HCT116 (cell line): ENCODE results near the gene ZNF30. TPM values are rescaled to one million over a fixed set of nuclear protein-coding genes. Genes with fewer than 3 reads are reported as not detected.

Experiments
- ATAC-seq: fragments of 200-7000 bp; cut with Tn5 transposase; 2 replicates; pipeline ENCODE4 v1.9.1; 2020; ENCODE audit warnings: mild to moderate bottlenecking, moderate library complexity
- BruUV-seq: library from RNA; stranded (reverse); fragments of 400-500 nt; replicated peaks from 2 replicates; lab custom pipeline; 2021; lab: Mats Ljungman, UMichigan
- CTCF ChIA-PET: fragments of 300-600 bp; sonication (Branson Sonifier 250); formaldehyde crosslinking; loops from one replicate; lab custom pipeline; 2021; ENCODE audit warnings: antibody characterized with exemption; lab: Charles Lee
- POLR2A ChIA-PET: fragments of 300-600, 350-600 bp; sonication (Branson Sonifier 250); formaldehyde crosslinking; loops from one replicate; lab custom pipeline; 2021; ENCODE audit warnings: antibody characterized with exemption; lab: Charles Lee
- RAD21 ChIA-PET, 2 experiments: fragments of 300-600 bp; sonication (Branson Sonifier 250); formaldehyde crosslinking; loops; one replicate each; lab custom pipeline; 2023; ENCODE audit warnings: low total read pairs in 2 of 2; ENCODE audit not compliant: uncharacterized antibody in 2 of 2, unreplicated experiment in 2 of 2, low non-redundant PET in 1 of 2; lab: Charles Lee
- DNase-seq: peaks from one replicate; pipeline ENCODE4 v3.0.0-alpha.2; 2010; ENCODE audit warnings: low read depth, low spot score
- H2AFZ ChIP-seq: fragments of 200-600 bp; shearing (Covaris generic), sonication (generic); 2 replicates; pipeline ENCODE4 v1.6.1; 2017; ENCODE audit warnings: low read depth, mixed run types, mixed read lengths, antibody characterized with exemption, low read length; ENCODE audit not compliant: poor library complexity, severe bottlenecking
- H3K27ac ChIP-seq: 2 replicates; pipeline ENCODE4 v1.5.1; 2012; ENCODE audit warnings: low read depth, low read length
- H3K27me3 ChIP-seq: fragments of 200-600 bp; sonication (generic); 2 replicates; pipeline ENCODE4 v1.6.1; 2016; ENCODE audit warnings: mixed run types, low read length, mixed read lengths; ENCODE audit not compliant: insufficient read depth
- H3K36me3 ChIP-seq, 2 experiments: fragments of 200-500 bp in 1 of 2; fragments of 200-600 bp in 1 of 2; sonication (Bioruptor generic) in 1 of 2; sonication (generic) in 1 of 2; 2 replicates each; pipeline versions ENCODE4 v1.5.1 to v1.6.1; 2014 to 2016; ENCODE audit warnings: low read length in 2 of 2, inconsistent platforms in 1 of 2, mixed read lengths in 1 of 2, mixed run types in 1 of 2; ENCODE audit not compliant: insufficient read depth in 2 of 2, control insufficient read depth in 1 of 2
- H3K4me1 ChIP-seq, 2 experiments: fragments of 200-600 bp in 1 of 2; sonication (generic) in 1 of 2; 2 replicates each; pipeline versions ENCODE4 v1.5.1 to v1.6.1; 2012 to 2017; ENCODE audit warnings: low read length in 2 of 2, inconsistent platforms in 1 of 2, mild to moderate bottlenecking in 1 of 2, mixed read lengths in 1 of 2, mixed run types in 1 of 2, moderate library complexity in 1 of 2; ENCODE audit not compliant: insufficient read depth in 2 of 2, control insufficient read depth in 1 of 2
- H3K4me2 ChIP-seq: fragments of 200-600 bp; sonication (generic); 2 replicates; pipeline ENCODE4 v1.6.1; 2017; ENCODE audit warnings: mixed run types, low read length, mixed read lengths
- H3K4me3 ChIP-seq, 2 experiments: fragments of 200-600 bp in 1 of 2; sonication (generic) in 1 of 2; replicated peaks in 1 of 2; 2 replicates each; pipeline ENCODE4 v1.5.1; 2011 to 2016; ENCODE audit warnings: low read length in 2 of 2, control low read depth in 1 of 2, low read depth in 1 of 2, mild to moderate bottlenecking in 1 of 2, mixed read lengths in 1 of 2, mixed run types in 1 of 2
- H3K79me2 ChIP-seq: fragments of 200-600 bp; sonication (generic); 2 replicates; pipeline ENCODE4 v1.6.1; 2017; ENCODE audit warnings: mild to moderate bottlenecking, mixed run types, low read length, moderate library complexity, mixed read lengths; ENCODE audit not compliant: insufficient read depth
- H3K9ac ChIP-seq: fragments of 200-600 bp; sonication (generic); 2 replicates; pipeline ENCODE4 v1.6.1; 2016; ENCODE audit warnings: low read length, mixed read lengths
- H3K9me2 ChIP-seq: fragments of 200-600 bp; sonication (generic), shearing (Covaris generic); 2 replicates; pipeline ENCODE4 v1.6.1; 2017; ENCODE audit warnings: mixed run types, mild to moderate bottlenecking, moderate library complexity; ENCODE audit not compliant: insufficient read depth
- H3K9me3 ChIP-seq, 2 experiments: fragments of 200-500 bp in 1 of 2; fragments of 200-600 bp in 1 of 2; sonication (Bioruptor generic) in 1 of 2; sonication (generic) in 1 of 2; 2 replicates each; pipeline ENCODE4 v1.6.1; 2014 to 2017; ENCODE audit warnings: low read length in 2 of 2, mixed read lengths in 2 of 2, inconsistent platforms in 1 of 2, low read depth in 1 of 2, mild to moderate bottlenecking in 1 of 2, mixed run types in 1 of 2, moderate library complexity in 1 of 2; ENCODE audit not compliant: control insufficient read depth in 1 of 2, insufficient read depth in 1 of 2
- H4K20me1 ChIP-seq: fragments of 200-600 bp; sonication (generic), shearing (Covaris generic); 2 replicates; pipeline ENCODE4 v1.6.1; 2017; ENCODE audit warnings: mixed run types, mild to moderate bottlenecking, moderate library complexity; ENCODE audit not compliant: insufficient read depth
- CBX3 ChIP-seq: IDR thresholded peaks from 2 replicates; pipeline ENCODE4 v1.6.1; 2012; ENCODE audit warnings: low read depth
- CEBPB ChIP-seq: IDR thresholded peaks from 2 replicates; pipeline ENCODE4 v1.6.1; 2012; ENCODE audit warnings: low read depth
- EGR1 ChIP-seq: IDR thresholded peaks from 2 replicates; pipeline ENCODE4 v1.6.1; 2012; ENCODE audit warnings: low read depth
- ELF1 ChIP-seq: IDR thresholded peaks from 2 replicates; pipeline ENCODE4 v1.6.1; 2012; ENCODE audit warnings: low read depth, borderline replicate concordance
- EZH2 ChIP-seq: fragments of 200-600 bp; sonication (generic); IDR thresholded peaks from 2 replicates; pipeline ENCODE4 v1.6.1; 2017; ENCODE audit warnings: antibody characterized with exemption, mixed run types
- EZH2phosphoT487 ChIP-seq: fragments of 200-600 bp; IDR thresholded peaks from 2 replicates; pipeline ENCODE4 v1.6.1; 2018; ENCODE audit warnings: antibody characterized with exemption, borderline replicate concordance
- FOSL1 ChIP-seq: IDR thresholded peaks from 2 replicates; pipeline ENCODE4 v1.6.1; 2012; ENCODE audit warnings: low read depth
- JUND ChIP-seq: IDR thresholded peaks from 2 replicates; pipeline ENCODE4 v1.6.1; 2012
- POLR2A ChIP-seq: IDR thresholded peaks from 2 replicates; pipeline ENCODE4 v1.7.0; 2011; ENCODE audit warnings: borderline replicate concordance; ENCODE audit not compliant: insufficient read depth, insufficient read length; ENCODE audit errors: extremely low read depth
- POLR2AphosphoS5 ChIP-seq: IDR thresholded peaks from 2 replicates; pipeline ENCODE4 v1.6.1; 2011; ENCODE audit warnings: mild to moderate bottlenecking, low read depth, low read length, moderate library complexity
- RAD21 ChIP-seq: IDR thresholded peaks from 2 replicates; pipeline ENCODE4 v1.6.1; 2012; ENCODE audit warnings: low read depth, mild to moderate bottlenecking
- SIN3A ChIP-seq: IDR thresholded peaks from 2 replicates; pipeline ENCODE4 v1.6.1; 2012; ENCODE audit warnings: low read depth
- SP1 ChIP-seq: IDR thresholded peaks from 2 replicates; pipeline ENCODE4 v1.6.1; 2012; ENCODE audit warnings: low read depth
- TCF7L2 ChIP-seq: IDR thresholded peaks from 2 replicates; pipeline ENCODE4 v1.7.0; 2011; ENCODE audit warnings: borderline replicate concordance, inconsistent platforms; ENCODE audit not compliant: insufficient read depth, insufficient read length; ENCODE audit errors: extremely low read depth
- YY1 ChIP-seq: IDR thresholded peaks from 2 replicates; pipeline ENCODE4 v1.6.1; 2011; ENCODE audit warnings: low read length, low read depth, moderate library complexity, mild to moderate bottlenecking; ENCODE audit not compliant: insufficient replicate concordance; ENCODE audit errors: extremely low read depth
- ZFX ChIP-seq: fragments of 450-650 bp; IDR thresholded peaks from 2 replicates; pipeline ENCODE4 v1.6.1; 2017
- intact Hi-C: fragments of 100-400 bp; cut with micrococcal nuclease; formaldehyde crosslinking; loops from 2 replicates; pipeline ENCODE4 v1.10.0; 2022
- total RNA-seq: library from RNA; stranded (reverse); gene quantifications from one replicate; pipeline ENCODE4 v1.2.1, GENCODE V29; 2021; ENCODE audit not compliant: unreplicated experiment
- TF ChIP-seq, protein P1 (sequence below): IDR thresholded peaks from 2 replicates; pipeline ENCODE4 v1.6.1; 2011; ENCODE audit warnings: mild to moderate bottlenecking, low read length, moderate library complexity; ENCODE audit not compliant: insufficient replicate concordance; ENCODE audit errors: extremely low read depth
- TF ChIP-seq, protein P2 (sequence below): IDR thresholded peaks from 2 replicates; pipeline ENCODE4 v1.6.1; 2012
- TF ChIP-seq, protein P3 (sequence below): IDR thresholded peaks from 2 replicates; pipeline ENCODE4 v1.6.1; 2012; ENCODE audit warnings: low read depth
- TF ChIP-seq, protein P4 (sequence below), 3 experiments: fragments of 200-600 bp in 1 of 3; sonication (generic) in 1 of 3; IDR thresholded peaks in 2 of 3; conservative IDR thresholded peaks in 1 of 3; 2 replicates each; pipeline ENCODE4 v1.5.1; 2012 to 2017; ENCODE audit warnings: low read depth in 2 of 3, low read length in 2 of 3, antibody characterized with exemption in 1 of 3, borderline replicate concordance in 1 of 3, control low read depth in 1 of 3, mild to moderate bottlenecking in 1 of 3, mixed read lengths in 1 of 3, mixed run types in 1 of 3, moderate library complexity in 1 of 3; ENCODE audit not compliant: insufficient read depth in 1 of 3

ZNF30 gene
- total RNA-seq, 1 experiment from 2014 or later: 4.1 TPM

DNA sequence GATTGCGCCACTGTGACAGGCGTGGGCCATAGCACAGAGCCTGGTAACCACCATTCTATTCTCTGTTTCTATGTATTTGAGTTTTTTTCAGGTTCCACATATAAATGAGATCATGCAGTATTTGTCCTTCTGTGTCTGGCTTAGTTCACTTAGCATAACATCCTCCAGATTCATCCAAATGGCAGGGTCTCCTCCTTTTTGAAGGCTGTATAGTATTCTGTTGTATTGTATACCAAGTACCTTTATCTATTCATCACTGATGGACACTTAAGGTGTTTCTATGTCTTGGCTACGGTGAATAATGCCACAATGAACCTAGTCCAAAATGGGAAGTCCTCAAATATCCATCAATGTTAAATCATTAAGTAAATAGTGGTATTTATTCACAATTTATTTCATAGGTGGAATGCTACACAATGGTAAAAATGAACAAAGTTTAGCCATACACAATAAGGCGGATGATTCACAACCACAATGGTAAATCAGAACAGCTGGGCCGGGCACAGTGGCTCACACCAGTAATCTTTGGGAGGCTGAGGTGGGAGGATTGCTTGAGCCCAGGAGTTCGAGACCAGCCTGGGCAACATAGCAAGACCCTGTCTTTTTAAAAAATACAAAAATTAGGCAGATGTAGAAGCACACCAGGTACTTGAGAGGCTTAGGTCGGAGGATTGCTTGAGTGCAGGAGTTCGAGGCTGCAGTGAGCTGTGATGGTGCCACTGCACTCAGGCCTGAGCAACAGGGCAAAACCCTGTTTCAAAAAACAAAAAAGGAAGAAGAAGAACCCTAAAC lies 65.0 kb downstream of the ZNF30 start:
- ChIA-PET RAD21 (no interaction called here), POLR2A (no interaction called here), CTCF (no interaction called here)
- H3K9me2 ChIP-seq: no peaks in the 10 kb centered on the region
- H3K79me2 ChIP-seq: no peaks in the 10 kb centered on the region
- no peaks in the 10 kb centered on the region for H4K20me1 ChIP-seq
- no peak overlapping the region for H3K27ac ChIP-seq
- H3K9me3 ChIP-seq: no peaks in the 10 kb centered on the region
- TF ChIP-seq POLR2AphosphoS5 (no peak), SP1 (no peak), EZH2 (no peak), TCF7L2 (no peak), ZFX (no peak), FOSL1 (no peak), CBX3 (no peak), SIN3A (no peak), JUND (no peak), ELF1 (no peak), EGR1 (no peak), RAD21 (no peak), POLR2A (no peak), CEBPB (no peak), EZH2phosphoT487 (no peak), YY1 (no peak)
- TF ChIP-seq, protein P1, sequence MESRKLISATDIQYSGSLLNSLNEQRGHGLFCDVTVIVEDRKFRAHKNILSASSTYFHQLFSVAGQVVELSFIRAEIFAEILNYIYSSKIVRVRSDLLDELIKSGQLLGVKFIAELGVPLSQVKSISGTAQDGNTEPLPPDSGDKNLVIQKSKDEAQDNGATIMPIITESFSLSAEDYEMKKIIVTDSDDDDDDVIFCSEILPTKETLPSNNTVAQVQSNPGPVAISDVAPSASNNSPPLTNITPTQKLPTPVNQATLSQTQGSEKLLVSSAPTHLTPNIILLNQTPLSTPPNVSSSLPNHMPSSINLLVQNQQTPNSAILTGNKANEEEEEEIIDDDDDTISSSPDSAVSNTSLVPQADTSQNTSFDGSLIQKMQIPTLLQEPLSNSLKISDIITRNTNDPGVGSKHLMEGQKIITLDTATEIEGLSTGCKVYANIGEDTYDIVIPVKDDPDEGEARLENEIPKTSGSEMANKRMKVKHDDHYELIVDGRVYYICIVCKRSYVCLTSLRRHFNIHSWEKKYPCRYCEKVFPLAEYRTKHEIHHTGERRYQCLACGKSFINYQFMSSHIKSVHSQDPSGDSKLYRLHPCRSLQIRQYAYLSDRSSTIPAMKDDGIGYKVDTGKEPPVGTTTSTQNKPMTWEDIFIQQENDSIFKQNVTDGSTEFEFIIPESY: no peak
- TF ChIP-seq, protein P2, sequence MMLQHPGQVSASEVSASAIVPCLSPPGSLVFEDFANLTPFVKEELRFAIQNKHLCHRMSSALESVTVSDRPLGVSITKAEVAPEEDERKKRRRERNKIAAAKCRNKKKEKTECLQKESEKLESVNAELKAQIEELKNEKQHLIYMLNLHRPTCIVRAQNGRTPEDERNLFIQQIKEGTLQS: no peak
- TF ChIP-seq, protein P3, sequence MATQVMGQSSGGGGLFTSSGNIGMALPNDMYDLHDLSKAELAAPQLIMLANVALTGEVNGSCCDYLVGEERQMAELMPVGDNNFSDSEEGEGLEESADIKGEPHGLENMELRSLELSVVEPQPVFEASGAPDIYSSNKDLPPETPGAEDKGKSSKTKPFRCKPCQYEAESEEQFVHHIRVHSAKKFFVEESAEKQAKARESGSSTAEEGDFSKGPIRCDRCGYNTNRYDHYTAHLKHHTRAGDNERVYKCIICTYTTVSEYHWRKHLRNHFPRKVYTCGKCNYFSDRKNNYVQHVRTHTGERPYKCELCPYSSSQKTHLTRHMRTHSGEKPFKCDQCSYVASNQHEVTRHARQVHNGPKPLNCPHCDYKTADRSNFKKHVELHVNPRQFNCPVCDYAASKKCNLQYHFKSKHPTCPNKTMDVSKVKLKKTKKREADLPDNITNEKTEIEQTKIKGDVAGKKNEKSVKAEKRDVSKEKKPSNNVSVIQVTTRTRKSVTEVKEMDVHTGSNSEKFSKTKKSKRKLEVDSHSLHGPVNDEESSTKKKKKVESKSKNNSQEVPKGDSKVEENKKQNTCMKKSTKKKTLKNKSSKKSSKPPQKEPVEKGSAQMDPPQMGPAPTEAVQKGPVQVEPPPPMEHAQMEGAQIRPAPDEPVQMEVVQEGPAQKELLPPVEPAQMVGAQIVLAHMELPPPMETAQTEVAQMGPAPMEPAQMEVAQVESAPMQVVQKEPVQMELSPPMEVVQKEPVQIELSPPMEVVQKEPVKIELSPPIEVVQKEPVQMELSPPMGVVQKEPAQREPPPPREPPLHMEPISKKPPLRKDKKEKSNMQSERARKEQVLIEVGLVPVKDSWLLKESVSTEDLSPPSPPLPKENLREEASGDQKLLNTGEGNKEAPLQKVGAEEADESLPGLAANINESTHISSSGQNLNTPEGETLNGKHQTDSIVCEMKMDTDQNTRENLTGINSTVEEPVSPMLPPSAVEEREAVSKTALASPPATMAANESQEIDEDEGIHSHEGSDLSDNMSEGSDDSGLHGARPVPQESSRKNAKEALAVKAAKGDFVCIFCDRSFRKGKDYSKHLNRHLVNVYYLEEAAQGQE: no peak
- TF ChIP-seq, protein P4, sequence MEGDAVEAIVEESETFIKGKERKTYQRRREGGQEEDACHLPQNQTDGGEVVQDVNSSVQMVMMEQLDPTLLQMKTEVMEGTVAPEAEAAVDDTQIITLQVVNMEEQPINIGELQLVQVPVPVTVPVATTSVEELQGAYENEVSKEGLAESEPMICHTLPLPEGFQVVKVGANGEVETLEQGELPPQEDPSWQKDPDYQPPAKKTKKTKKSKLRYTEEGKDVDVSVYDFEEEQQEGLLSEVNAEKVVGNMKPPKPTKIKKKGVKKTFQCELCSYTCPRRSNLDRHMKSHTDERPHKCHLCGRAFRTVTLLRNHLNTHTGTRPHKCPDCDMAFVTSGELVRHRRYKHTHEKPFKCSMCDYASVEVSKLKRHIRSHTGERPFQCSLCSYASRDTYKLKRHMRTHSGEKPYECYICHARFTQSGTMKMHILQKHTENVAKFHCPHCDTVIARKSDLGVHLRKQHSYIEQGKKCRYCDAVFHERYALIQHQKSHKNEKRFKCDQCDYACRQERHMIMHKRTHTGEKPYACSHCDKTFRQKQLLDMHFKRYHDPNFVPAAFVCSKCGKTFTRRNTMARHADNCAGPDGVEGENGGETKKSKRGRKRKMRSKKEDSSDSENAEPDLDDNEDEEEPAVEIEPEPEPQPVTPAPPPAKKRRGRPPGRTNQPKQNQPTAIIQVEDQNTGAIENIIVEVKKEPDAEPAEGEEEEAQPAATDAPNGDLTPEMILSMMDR (IDR thresholded peaks at IDR 0.05 in 2 of 3, conservative IDR thresholded peaks at IDR 0.05 in 1 of 3; ENCODE audit: borderline replicate concordance in 1 of 3, insufficient read depth in 1 of 3, low read depth in 2 of 3, low read length in 2 of 3): no peak
- intact Hi-C loops: no loop called here
- H3K27me3 ChIP-seq: no peaks in the 10 kb centered on the region
- no peak overlapping the region for H3K9ac ChIP-seq
- BruUV-seq: no TSS peak
- H3K4me3 ChIP-seq: no peak overlapping the region
- H2AFZ ChIP-seq: no peak overlapping the region
- H3K4me1 ChIP-seq: no peaks in the 10 kb centered on the region
- DNase-seq (no peak), ATAC-seq (no peak)
- no peak overlapping the region for H3K4me2 ChIP-seq
- H3K36me3 ChIP-seq: no peaks in the 10 kb centered on the region
